Heart left ventricle (tissue), 13 donors: ENCODE data around the gene MARK3.

Experiments
- CTCF ChIP-seq, 12 donors: fragments of 200-600 bp; sonication (generic) in 4 of 12; IDR thresholded peaks; one replicate each; pipeline versions ENCODE4 v1.5.0 to v1.8.0; 2018 to 2022; ENCODE audit warnings: antibody characterized with exemption in 12 of 12, mild to moderate bottlenecking in 5 of 12
- POLR2A ChIP-seq, 2 donors: fragments of 450-650 bp; IDR thresholded peaks; one replicate each; pipeline ENCODE4 v1.6.1; 2017; ENCODE audit warnings: antibody characterized with exemption in 2 of 2, mild to moderate bottlenecking in 2 of 2, moderate library complexity in 2 of 2
- donor health status: ischemic (EF 13 %, LVEDD 7.1; RV severe dilation, severe dysfunction).
- donor health status: DM: no; HTN: yes; CAD: no.
- donor health status: DM: no; HTN: no; CAD: no.
- donor health status: ischemic (EF 25% LVEDD 6.9; RV normal size, moderate dysfunction).
- donor health status: ischemic (EF 25% LVEDD 5.7; RV mildly dilated, moderate dysfunction).
- donor health status: ischemic (EF 35%, LVEDD 5.7; RV mildly dilated, moderate dysfunction).
- donor health status: nonischemic (EF 11% LVEDD 7.7; RV severe dilation, severe dysfunction).
- donor health status: DM: yes; HTN: yes; CAD: no.
- donor health status: PGD.
- donor health status: ischemic (EF 29% LVEDD 5.4; RV normal size, mild dysfunction).
- donor health status: nonischemic (EF 23%, LVEDD 6.1; RV moderate dilation, normal function).

GRCh38 chr14:103341250-103342129 is 43.7 kb upstream of the MARK3 start:
- no peak for TF ChIP-seq CTCF (IDR thresholded peaks at IDR 0.05)
- no peak for TF ChIP-seq POLR2A (IDR thresholded peaks at IDR 0.05)
